ENCODE results near the gene MED13L.

The MED13L gene

DNA sequence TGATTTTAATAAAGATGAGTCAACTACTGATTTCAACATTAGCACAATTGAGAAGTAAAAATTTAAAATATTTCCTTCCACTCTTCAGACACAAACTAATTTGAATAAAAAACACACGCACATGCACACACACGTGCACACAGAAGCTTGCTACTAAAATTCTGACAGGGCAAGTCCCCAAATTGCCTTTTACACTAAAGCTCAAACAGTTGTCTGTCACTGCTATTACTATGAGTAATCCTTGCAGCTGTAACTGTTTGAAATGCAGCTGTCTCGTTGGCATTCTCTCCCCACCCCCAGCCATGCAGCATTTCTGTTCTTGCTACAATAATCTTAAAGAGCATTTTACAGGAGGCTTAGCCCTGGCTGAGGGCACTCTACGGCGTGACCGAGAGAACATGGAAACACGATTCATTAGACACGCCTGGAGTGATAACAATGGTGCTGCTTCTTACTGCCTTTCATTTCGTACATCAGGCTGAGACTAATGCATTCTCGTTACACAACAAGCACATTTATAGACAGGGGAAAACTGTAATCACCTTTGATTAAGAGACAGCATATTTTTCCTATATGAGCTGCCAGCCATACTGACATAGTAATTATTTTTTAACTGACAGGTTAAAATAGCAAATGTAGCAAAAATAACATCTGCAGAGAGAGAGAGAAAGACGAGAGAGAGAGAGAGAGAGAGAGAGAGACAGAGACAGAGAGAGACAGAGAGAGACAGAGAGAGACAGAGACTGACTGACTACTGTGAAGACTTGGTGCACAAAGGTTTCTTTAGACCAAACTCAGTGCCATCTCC lies 153.8 kb downstream of the MED13L start:
- peak; percentile 35 for DNase-seq

GRCh38 chr12:116122628-116123027 lies 154.9 kb downstream of the MED13L start:
- no peak for DNase-seq

GRCh38 chr12:116121453-116121871 lies 156.0 kb downstream of the MED13L start:
- peak; percentile 11 for DNase-seq

- DNase-seq: no peak
Observed at GRCh38 chr12:116116650-116117424, 160.7 kb downstream of the MED13L start.

GRCh38 chr12:116113398-116114130 lies 163.9 kb downstream of the MED13L start:
- no peak for DNase-seq

- DNase-seq: no peak
Observed at GRCh38 chr12:116106870-116107269, 170.6 kb downstream of the MED13L start.

- DNase-seq: no peak
Observed at GRCh38 chr12:116104167-116104767, 173.2 kb downstream of the MED13L start.

GRCh38 chr12:116101991-116102390 lies 175.5 kb downstream of the MED13L start:
- no peak for DNase-seq

DNA sequence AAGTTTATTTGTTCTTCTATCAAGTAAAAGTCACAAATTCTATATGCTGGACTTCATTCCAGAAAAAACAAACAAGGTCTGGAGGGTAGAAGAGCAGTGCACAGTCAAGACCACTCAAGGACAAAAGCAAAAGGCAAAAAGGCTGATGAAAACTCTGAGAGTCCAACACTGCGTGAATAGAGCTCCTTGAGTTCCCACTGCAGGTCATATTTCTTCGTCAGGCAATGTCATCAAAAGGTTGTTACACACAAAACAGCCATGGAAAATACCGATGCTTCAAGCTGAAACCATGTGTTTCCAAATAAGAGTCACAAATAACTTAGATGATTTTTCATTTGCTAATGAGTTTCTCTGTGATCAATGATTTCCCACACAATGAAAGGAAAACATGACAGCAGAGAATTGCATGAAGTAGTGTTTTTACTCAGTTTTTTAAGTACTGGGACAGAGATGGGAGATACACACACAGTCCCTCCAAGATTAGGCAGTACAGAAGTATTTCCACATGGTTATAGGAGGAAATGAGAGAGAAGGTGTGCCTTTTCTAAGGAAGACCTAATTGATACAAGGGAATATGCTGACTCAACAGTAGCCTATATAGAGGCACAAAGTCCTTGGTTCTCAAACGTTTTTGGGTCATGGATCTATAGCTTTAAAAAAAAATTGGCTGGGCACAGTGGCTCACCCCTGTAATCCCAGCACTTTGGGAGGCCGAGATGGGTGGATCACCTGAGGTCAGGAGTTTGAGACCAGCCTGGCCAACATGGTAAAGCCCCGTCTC lies 177.7 kb downstream of the MED13L start:
- DNase-seq: no peak

- no peak for DNase-seq
Observed at GRCh38 chr12:116096874-116097273, 180.6 kb downstream of the MED13L start.

DNA sequence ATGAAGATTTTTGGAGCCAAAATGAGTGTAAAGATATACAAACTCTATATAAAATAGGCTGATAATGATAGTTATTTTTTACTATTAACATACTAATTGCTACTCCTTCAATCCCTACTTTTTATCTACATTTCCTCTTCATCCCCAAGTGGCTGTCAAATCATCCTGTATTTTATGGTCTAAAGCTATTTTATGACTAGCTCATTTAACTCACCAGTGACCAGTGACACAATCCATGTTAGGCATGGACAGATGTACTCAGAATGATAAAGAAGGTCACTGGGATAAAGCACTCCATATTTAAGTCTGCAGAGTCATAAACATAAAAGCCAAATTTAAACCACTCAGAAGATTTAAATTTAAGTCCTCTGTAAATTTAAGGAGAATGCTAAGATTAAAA lies 183.0 kb downstream of the MED13L start:
- no peak for DNase-seq

DNA sequence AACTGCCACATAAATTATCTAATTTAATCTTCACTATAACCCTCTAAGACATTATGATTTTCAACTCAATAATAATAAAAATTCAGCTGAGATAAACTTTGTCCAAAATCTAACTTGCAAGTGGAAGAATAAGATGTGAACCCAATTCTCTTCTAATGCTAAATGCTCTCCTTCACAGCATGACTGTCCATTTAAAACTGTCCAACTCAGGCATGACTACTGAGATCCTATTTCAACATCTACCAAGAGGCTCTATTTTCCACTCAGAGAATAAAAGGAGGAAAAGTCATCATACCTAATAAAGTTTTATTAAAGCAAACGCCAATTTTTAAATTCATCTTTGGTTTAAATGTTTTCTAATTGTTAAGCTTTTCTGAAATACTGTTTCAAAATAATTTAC lies 183.6 kb downstream of the MED13L start:
- no peak for DNase-seq

DNA sequence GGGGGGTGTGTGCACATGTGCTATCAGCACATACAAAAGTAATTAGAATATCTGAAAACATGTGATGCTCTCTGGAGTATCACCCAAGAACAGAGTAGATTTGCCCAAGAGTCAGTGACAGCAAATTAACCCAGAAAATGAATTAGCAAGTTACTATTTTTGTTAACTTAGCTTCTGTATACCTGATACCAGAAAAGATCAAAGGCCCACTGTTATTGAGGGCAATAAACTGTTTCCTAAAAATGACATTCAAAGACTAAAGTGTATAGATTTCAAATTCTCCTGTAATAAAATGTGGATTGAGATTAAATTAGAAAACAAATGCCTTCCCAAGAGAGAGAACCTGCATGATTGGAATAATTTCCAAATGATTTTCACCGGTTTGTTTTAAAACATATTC lies 184.7 kb downstream of the MED13L start:
- DNase-seq: no peak

- DNase-seq: no peak
Observed at GRCh38 chr12:116092162-116092561, 185.3 kb downstream of the MED13L start.

GRCh38 chr12:116091579-116091978 lies 185.9 kb downstream of the MED13L start:
- no peak for DNase-seq

DNA sequence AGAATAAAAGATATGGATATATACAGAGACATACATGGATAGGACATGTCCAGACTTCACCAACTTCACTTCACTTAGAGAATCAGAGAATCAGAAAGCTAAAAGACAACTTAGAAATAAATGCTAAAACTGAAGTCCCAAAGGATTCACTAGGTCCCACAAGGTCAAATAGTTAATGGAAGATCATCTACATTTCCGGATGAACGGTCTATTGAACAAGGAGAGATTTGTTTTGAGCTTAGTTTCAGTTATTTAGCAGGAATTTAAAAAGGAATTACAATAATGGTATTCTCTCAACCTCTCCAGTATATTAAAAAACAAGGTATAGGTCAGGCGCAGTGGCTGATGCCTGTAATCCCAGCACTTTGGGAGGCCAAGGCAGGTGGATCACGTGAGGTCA lies 187.0 kb downstream of the MED13L start:
- DNase-seq: no peak

DNA sequence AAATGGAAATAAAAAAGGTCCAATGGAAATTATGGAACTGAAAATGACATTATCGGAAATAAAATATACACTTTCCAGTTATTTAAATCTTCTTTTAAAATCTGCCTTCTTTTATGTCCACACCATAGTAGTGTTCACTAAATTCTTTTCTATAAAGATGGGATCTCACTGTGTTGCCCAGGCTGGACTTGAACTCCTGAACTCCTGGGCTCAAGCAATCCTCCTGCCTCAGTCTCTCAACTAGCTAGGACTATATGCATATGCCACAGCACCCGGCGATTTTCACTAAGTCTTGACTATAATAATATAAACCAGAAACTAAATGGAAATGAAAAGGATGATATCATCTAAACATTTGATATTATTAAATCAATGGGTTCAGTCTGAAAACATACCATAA lies 188.4 kb downstream of the MED13L start:
- DNase-seq: no peak

GRCh38 chr12:116087962-116088361 lies 189.5 kb downstream of the MED13L start:
- no peak for DNase-seq

- no peak for DNase-seq
Observed at GRCh38 chr12:116087399-116087798, 190.1 kb downstream of the MED13L start.

DNA sequence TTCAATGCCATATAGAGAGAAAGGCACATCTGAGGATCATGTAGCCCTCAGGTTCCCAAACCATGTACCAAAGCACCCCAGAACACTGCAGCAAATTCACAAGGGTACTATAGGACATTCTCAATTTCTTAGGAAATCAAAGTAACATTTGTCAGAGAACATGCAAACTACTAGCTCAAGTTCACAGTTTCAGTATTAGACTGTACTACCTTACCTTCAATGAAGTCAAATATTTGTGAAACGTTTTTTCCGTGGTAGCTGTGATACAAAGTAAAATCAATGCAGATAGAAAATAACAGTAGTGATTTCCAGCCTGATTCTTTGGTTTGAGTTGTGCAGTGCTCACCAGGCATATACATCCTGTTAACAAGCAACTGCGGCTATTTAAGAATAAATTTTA lies 197.1 kb downstream of the MED13L start:
- no peak for DNase-seq

DNA sequence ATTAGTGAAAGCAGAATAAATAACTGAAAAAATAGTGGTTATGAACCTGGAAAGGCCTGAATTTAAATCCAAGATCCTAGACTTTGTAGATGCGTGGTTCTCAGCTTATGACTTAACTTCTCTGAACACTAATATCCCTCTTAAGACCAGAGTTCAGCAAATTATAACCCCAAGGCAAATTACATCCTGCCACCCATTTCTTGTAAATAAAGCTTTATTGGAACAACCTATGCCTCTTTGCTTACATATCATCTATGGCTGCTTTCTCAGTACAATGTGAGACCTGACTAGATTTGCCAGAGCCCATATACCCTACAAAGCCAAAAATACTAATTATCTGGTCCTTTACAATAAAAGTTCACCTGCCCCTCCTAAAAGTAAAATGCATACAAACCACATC lies 199.1 kb downstream of the MED13L start:
- DNase-seq: no peak

- DNase-seq: no peak
Observed at GRCh38 chr12:116077431-116077830, 200.1 kb downstream of the MED13L start.

Measured in stimulated activated CD4-positive, alpha-beta T cell treated with anti-CD3 and anti-CD28 coated beads, Interleukin-4, amount 100 ng/mL, for 1 hour (primary cell).